COLO668 (cell line): ENCODE measurements around the gene CHST14.

Experiments used
- DNase-seq: peaks from one replicate; lab custom pipeline; 2025; ENCODE audit not compliant: unreplicated experiment; lab: John Stamatoyannopoulos, UW

Gene CHST14

GRCh38 chr15:40470423-40471104 lies at the start of gene CHST14:
TSS of gene CHST14 (plus strand) at chr15:40470984. CDS start at chr15:40471214, 230 bp downstream.
- peak; percentile 72 for DNase-seq

DNA sequence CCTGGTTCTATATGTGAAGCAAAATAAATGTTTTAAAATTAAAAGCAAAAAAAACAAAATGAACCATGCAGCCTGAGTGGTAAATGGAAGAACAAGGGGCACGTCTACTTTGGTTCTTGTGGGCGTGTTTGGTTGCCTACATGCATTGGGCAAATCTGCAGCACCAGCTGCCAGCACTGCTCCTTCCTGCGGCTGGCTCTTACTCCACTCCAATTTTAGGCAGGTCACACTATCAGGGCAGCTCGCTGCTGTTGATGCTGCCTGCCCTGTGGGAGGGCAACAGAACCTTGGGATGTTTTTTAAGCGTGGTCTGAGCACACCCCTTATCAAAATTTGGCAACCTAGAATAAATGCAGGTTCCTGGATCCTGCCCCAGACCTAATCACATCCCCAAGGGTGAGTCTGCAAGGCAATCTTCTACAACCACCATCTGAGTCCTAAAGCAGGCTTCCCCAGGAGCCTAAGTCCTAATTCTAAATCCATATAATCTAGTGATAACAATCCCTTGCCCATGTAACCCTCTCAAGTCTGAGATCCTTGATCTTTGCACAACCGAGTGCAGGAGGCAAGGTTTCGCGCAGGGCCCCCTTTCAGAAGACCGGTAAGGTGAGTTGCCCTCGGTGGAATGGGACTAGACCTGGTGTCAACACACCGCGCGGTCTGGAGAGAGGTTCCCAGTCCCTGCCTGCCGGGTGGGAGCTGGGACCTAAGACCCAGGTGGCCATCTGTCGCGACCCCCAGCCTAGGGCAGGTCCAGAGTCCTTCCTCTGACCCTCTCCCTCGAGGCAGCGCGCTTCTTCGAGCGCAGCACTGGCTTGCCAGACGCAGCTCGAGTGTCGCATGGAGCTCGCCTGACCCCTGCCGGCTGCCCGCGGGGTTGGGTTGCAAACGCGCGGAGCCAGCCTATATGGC lies 49.3 kb upstream of the CHST14 start:
- DNase-seq, result peak; percentile 70

- DNase-seq, result no peak
Measured at GRCh38 chr15:40424483-40425115, 46.2 kb upstream of the CHST14 start.

GRCh38 chr15:40425681-40426080 lies 45.1 kb upstream of the CHST14 start:
- DNase-seq, result no peak

DNA sequence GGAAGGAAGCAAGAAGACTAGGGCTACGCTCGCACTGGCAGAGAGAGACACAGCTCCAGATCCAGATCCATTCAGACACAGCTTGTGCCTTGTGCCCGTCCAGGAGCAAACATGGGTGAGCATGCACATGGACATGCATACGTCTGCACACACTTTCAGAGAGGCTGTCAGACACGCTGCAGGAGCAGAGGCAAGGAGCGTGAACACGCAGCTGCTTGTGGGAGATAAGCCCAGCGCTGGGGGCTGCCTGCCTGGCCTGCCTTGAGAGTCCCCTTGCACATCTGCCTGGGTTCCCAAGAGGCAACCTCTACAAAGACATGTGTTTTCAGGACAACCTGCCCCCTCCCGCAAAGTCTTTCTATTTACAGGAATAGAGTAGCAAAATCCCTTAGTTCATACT lies 43.6 kb upstream of the CHST14 start:
- no peak for DNase-seq

- DNase-seq, result no peak
Measured at GRCh38 chr15:40428185-40428584, 42.6 kb upstream of the CHST14 start.

- no peak for DNase-seq
Measured at GRCh38 chr15:40429068-40429710, 41.6 kb upstream of the CHST14 start.

DNA sequence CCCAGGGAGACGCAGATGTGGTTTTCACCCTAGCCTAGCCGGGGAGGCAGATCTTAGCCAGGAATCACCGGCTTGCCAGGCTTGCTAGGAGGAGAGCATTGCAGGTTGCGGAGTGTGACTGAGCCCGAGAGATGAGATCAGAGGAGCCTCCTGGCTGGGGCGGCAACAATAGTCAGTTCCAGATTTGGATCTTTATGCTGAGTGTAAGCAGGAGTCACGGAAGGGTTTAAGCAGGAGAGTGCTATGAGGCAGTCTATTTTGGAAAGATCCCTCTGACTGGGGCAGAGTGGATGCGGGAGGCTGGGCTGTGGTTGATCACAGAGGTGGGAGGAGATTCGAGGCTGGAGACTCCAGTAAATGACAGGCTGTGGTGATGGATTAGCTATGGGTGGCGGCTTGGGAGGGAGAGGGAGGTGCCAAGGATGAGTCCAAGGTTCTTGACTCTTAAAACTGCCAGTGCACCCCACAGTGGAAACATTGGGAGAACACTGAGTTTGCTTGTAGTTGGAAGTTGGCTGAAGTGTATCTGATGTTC lies 40.4 kb upstream of the CHST14 start:
- DNase-seq, result no peak

DNA sequence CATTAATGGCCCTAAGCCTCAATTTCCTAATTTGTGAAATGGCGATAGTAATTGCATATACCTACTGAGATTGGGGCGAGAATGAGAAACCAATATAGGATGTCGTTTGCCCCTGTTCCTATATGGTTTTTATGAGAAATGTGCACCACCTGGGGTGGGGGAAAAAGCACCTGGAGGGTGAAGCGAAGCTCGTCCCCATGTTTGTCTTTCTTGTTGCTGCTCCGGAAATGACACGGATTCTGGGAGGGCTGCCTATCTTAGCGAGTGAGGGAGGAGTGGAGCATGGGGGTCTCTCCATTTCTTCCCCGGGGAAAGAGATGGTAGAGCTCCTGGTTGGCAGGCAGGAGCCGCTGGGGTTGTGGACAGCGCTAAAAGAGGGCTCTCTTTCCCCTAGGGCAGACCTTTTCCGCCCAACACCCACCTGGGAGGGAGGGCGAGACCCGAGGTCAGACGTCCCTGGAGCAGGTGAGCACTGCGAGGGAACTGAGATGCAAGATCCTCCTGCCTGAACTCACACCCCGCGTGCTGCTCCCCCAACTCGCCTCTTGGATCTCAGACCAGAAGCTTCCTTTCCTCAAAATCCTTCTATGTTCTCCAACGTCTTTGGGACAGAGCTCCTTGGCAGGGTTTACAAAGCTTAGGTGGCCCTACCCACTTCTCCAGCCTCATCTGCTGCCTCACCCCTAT lies 35.6 kb upstream of the CHST14 start:
- no peak for DNase-seq

GRCh38 chr15:40435710-40436089 lies 35.1 kb upstream of the CHST14 start:
- no peak for DNase-seq

DNA sequence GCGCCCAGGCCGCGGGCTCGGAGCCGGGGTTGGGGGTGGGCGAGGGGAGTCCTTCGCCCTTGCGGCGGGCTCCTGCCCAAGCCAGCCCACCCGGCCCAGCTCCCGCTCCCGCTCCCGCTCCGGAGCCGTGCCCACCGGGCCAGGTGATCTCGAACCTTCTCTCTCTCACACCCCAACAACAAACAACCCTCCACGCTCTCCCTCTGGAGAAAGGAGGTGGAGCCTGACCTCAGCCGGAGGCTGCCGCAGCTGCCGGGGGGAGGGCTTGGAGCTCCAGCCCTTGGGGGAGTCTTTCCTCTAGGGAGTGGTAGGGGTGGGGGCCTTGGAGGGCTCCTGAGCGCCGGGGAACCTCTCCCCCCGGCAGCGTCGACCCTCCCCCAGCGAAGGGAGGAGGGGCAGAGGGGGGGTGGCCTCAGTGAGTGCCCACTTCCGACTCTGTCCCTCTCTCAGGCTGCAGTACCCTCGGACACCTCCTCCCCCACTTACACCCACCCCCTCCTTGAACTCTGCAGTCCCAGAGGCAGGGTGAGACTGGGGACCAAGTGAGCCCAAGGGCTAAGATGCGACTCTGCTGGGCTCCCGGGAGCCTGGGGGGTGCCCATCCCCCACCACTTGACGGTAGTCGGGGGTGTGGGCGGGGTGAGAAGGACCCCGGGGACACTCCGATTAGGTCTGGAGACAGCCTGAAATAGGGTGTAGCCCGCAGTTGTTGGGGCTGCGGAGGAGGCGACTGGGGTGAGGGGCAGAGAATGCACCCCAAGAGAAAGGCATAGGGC lies 34.5 kb upstream of the CHST14 start:
- DNase-seq, result peak; percentile 41

DNA sequence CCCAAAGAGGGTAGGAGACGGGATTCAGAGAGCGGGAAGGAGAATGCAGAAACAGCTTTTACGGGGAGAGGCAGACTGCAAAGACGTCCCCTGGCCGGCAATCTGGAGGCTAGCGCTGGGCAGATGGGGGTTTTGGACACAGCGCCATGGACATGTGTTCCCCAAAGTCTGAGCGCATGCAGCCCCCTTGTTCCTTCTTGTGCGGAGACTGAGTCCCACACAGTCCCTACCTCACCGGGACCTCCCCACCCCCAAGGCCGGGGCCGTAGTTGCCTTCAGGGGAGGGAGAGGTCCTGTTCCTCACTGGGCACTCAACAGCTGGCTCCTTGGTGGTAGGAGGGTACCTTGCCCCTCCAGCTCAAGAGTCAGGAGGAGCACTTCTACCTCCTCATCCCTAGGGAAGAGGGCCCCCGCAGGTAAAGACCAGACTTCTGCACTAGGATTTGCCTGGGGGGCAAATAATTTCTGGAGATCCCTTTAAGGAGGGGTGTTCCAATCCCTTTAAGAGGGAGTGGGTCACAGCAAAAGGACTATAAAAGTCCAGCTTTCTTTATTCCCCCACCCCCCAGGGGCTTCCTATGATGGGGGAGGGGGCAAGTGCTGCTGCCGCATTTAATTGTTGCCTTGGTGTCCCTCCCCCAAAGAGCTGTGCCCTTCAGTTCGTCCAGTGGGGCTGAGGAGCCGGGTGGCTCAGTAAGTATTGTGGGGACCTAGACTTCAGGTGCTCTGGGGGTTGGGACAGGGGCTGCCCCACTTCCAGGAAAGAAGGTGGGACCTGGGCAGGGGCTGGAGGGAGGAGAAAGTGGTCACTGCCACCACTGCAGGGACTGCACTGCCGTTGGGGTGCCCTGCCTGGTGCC lies 33.7 kb upstream of the CHST14 start:
- DNase-seq, result no peak

DNA sequence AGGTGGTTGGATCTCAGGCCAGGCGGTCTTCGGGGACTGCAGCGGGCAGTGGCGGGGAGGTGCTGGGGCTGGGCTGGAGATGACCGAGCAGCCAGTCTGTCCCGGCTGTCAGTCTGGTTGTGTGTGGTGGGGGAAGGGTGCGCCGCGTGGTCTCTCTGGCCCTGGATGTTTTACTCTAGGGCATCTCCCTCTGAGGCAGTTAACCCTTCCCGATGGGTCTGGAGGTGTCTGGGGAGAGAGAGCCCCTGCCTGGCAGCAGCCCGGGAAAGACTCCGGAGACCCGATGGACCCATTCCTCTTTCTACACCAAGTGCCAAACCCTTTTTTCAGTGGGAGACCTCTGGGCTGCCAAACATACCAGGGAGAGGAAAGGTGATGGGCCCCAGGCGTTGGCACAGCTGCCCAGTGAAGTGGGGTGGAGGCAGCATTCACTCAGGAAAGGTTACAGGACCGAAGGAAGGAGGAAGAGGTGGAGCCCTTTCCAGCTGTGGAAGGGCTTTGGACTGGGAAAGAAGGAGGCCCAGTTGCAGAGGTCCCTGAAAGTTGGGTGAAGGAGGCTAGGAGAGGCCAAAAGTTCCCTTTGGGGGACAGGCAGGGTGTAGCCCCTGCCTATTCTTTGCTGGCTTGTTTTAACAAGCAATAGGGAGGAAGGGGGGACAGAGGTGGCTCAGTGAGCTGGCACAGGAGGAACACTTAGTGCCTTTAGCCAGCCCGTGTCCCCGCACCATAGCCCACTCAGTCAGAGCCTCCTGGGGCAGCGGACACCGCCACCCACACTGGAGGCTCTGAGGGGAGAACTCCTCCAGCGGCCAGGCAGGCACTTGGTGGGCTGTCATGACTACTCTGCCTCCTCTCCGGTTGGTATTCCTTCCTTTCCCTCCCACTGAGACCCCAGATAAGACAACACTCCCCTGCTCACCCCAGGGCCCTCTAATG lies 32.8 kb upstream of the CHST14 start:
- DNase-seq, result peak; percentile 36

DNA sequence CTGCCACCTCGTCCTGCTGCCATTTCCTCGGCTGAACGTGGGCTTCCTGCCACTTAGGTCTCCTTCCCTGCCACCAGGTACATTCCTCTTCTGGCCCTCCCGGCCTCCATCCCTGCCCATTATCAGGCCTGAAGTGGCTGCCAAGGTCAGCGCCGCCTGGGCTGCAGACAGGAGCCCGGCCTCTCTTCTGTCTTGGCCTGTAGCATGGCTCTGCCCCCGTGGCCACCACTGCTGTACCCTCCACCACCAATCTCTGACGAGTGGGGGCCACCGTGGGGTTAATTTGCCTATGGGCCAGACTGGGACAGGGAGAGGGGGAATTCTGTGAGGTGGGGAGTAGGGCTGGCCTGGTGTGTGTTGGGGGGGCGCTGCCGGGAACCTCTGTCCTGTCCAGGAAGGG lies 32.1 kb upstream of the CHST14 start:
- no peak for DNase-seq

GRCh38 chr15:40439461-40439959 lies 31.3 kb upstream of the CHST14 start:
- DNase-seq, result peak; percentile 29

DNA sequence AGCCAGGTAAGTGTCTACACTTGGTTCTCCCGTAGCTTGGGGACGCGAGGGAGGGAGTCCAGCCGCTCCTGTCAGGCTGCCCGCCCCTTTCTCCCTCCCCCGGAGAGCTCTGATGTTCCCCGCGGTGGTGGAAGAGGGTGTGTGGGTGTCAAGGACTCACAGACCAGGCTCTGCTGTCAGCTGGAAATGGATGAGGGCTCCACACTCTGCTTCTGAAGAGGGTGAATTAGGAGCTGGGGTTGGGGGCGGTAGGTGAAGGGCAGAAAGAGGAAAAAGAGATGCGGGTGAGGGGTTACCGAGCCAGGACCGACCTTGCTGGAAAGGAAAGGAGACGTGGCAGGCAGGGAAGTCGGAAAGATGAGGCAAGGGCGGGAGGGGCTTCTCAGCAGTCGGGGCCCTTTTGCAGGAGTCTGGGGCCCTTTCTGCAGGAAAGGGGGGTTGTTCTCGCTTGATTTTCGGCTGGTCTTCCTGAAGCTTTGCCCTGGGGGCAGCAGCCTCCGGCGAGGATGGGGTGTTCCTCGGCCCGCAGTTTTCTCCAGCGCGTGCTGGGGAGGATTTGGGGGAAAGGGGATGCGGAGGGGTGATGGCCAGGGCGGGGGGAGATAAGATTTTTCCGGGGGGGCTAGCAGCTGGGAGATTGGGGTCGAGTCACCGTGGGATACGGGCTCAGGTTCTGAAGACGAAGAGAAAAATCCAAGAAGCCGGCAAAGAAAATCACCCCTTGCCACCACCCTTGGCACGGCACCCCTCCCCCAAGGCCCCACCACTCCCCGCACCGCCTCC lies 30.6 kb upstream of the CHST14 start:
- DNase-seq, result peak; percentile 53
